ENCODE data around the gene MLEC. TPM values are rescaled to one million over a fixed set of nuclear protein-coding genes. Genes with fewer than 3 reads are reported as not detected.

MLEC gene
- total and polyA plus RNA-seq, 9 of the 15 experiments (the other 6 are each of a cell fraction or from before 2014, with no cell fraction given), result 18.5 to 108 (median 57.8) TPM

DNA sequence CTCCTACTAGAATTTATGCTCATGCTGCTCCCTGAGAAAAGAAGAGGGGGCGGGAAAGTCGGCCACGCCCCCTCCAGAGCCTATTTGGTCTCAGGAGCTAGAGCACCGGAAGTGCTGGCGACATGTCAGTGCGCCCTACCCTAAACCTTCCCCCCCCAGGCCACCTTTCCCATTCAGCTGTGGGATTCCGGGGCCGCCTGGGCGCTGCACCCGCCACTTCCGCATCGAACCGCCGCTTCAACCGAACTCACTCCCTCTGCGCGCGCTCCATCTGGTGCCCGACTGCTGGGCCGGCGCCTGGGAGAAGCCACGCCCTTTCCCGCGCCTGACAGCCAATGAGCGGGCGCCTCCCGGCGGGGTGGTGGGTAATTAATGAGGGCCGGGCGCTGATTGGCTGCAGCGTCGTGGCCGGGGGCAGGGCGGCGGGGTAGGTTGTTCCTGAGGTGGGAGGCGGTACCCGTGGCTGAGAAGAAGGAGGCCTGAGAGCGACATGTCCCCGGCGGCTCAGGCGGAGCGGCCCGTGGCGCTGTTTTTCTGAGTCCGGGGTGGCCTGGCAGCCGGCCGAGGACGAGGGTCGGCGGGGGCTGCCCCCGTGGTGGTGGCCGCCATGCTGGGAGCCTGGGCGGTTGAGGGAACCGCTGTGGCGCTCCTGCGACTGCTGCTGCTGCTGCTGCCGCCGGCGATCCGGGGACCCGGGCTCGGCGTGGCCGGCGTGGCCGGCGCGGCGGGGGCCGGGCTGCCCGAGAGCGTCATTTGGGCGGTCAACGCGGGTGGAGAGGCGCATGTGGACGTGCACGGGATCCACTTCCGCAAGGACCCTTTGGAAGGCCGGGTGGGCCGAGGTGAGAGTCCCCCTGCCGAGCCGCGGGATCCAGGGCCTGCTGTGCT, at the start of gene MLEC (continued):
- TF ChIP-seq, protein P1, sequence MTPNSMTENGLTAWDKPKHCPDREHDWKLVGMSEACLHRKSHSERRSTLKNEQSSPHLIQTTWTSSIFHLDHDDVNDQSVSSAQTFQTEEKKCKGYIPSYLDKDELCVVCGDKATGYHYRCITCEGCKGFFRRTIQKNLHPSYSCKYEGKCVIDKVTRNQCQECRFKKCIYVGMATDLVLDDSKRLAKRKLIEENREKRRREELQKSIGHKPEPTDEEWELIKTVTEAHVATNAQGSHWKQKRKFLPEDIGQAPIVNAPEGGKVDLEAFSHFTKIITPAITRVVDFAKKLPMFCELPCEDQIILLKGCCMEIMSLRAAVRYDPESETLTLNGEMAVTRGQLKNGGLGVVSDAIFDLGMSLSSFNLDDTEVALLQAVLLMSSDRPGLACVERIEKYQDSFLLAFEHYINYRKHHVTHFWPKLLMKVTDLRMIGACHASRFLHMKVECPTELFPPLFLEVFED (CRISPR knock-in tag; conservative IDR thresholded peaks at IDR 0.05), result no peak
- TF ChIP-seq MEF2A (IDR thresholded peaks at IDR 0.05; ENCODE audit: control insufficient read depth, low read depth, low read length) (peak; percentile 19; the same call in 1 of the 2 replicates), ZNF124 (CRISPR knock-in tag; IDR thresholded peaks at IDR 0.05) (no peak), ZNF282 (CRISPR knock-in tag; IDR thresholded peaks at IDR 0.05) (no peak), HIVEP1 (CRISPR knock-in tag; IDR thresholded peaks at IDR 0.05) (no peak), POLR3G (IDR thresholded peaks at IDR 0.05; ENCODE audit: extremely low read depth, insufficient read length, insufficient replicate concordance) (no peak), JUN (IDR thresholded peaks at IDR 0.05; ENCODE audit: borderline replicate concordance, low read depth, low read length) (0 out of 2 replicates have a peak, but pooled peaks have one; percentile 17), JUN (CRISPR knock-in tag; IDR thresholded peaks at IDR 0.05; ENCODE audit: borderline replicate concordance) (peak; percentile 80; the same call in 1 of the 2 replicates), CBX5 (IDR thresholded peaks at IDR 0.05; ENCODE audit: borderline replicate concordance, low read depth) (peak; percentile 68; the same call in 1 of the 2 replicates), ZNF699 (CRISPR knock-in tag; IDR thresholded peaks at IDR 0.05; ENCODE audit: insufficient replicate concordance) (no peak), DMBX1 (CRISPR knock-in tag; IDR thresholded peaks at IDR 0.05; ENCODE audit: borderline replicate concordance) (peak; percentile 20; the same call in 1 of the 2 replicates), CEBPG (CRISPR knock-in tag; IDR thresholded peaks at IDR 0.05) (no peak), CEBPG (tag; conservative IDR thresholded peaks at IDR 0.05 in 1 of 2, IDR thresholded peaks at IDR 0.05 in 1 of 2) (no peak), CBFB (CRISPR knock-in tag; IDR thresholded peaks at IDR 0.05) (peak; percentile 95), GATAD2A (IDR thresholded peaks at IDR 0.05) (no peak)
- TF ChIP-seq, protein P2, sequence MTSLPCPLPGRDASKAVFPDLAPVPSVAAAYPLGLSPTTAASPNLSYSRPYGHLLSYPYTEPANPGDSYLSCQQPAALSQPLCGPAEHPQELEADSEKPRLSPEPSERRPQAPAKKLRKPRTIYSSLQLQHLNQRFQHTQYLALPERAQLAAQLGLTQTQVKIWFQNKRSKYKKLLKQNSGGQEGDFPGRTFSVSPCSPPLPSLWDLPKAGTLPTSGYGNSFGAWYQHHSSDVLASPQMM (CRISPR knock-in tag; IDR thresholded peaks at IDR 0.05), result no peak
- TF ChIP-seq, protein P3, sequence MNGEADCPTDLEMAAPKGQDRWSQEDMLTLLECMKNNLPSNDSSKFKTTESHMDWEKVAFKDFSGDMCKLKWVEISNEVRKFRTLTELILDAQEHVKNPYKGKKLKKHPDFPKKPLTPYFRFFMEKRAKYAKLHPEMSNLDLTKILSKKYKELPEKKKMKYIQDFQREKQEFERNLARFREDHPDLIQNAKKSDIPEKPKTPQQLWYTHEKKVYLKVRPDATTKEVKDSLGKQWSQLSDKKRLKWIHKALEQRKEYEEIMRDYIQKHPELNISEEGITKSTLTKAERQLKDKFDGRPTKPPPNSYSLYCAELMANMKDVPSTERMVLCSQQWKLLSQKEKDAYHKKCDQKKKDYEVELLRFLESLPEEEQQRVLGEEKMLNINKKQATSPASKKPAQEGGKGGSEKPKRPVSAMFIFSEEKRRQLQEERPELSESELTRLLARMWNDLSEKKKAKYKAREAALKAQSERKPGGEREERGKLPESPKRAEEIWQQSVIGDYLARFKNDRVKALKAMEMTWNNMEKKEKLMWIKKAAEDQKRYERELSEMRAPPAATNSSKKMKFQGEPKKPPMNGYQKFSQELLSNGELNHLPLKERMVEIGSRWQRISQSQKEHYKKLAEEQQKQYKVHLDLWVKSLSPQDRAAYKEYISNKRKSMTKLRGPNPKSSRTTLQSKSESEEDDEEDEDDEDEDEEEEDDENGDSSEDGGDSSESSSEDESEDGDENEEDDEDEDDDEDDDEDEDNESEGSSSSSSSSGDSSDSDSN (IDR thresholded peaks at IDR 0.05; ENCODE audit: borderline replicate concordance in 1 of 2, low read depth in 2 of 2, low read length in 2 of 2), result peak; percentile 78 to 87
- TF ChIP-seq, protein P4, sequence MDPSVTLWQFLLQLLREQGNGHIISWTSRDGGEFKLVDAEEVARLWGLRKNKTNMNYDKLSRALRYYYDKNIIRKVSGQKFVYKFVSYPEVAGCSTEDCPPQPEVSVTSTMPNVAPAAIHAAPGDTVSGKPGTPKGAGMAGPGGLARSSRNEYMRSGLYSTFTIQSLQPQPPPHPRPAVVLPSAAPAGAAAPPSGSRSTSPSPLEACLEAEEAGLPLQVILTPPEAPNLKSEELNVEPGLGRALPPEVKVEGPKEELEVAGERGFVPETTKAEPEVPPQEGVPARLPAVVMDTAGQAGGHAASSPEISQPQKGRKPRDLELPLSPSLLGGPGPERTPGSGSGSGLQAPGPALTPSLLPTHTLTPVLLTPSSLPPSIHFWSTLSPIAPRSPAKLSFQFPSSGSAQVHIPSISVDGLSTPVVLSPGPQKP (CRISPR knock-in tag; IDR thresholded peaks at IDR 0.05), result no peak
- TF ChIP-seq, protein P5, sequence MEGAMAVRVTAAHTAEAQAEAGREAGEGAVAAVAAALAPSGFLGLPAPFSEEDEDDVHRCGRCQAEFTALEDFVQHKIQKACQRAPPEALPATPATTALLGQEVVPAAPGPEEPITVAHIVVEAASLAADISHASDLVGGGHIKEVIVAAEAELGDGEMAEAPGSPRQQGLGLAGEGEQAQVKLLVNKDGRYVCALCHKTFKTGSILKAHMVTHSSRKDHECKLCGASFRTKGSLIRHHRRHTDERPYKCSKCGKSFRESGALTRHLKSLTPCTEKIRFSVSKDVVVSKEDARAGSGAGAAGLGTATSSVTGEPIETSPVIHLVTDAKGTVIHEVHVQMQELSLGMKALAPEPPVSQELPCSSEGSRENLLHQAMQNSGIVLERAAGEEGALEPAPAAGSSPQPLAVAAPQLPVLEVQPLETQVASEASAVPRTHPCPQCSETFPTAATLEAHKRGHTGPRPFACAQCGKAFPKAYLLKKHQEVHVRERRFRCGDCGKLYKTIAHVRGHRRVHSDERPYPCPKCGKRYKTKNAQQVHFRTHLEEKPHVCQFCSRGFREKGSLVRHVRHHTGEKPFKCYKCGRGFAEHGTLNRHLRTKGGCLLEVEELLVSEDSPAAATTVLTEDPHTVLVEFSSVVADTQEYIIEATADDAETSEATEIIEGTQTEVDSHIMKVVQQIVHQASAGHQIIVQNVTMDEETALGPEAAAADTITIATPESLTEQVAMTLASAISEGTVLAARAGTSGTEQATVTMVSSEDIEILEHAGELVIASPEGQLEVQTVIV (CRISPR knock-in tag; IDR thresholded peaks at IDR 0.05; ENCODE audit: borderline replicate concordance), result no peak
